Right kidney (tissue), 1 donor: ENCODE measurements around the gene GPC6.
A peak's percentile ranks its signal among the peaks of the same experiment; 100 is the strongest.

Experiments used
- DNase-seq: peaks from one replicate; pipeline ENCODE4 v3.0.0-alpha.2; 2016

Gene GPC6

GRCh38 chr13:93265800-93266199 lies 39.2 kb downstream of the GPC6 start:
- DNase-seq, result no peak

- no peak for DNase-seq
Measured at GRCh38 chr13:93266681-93267080, 40.1 kb downstream of the GPC6 start.

GRCh38 chr13:93268327-93269028 lies 41.9 kb downstream of the GPC6 start:
- DNase-seq, result no peak

GRCh38 chr13:93270769-93271742 lies 44.4 kb downstream of the GPC6 start:
- peak; percentile 17 for DNase-seq

GRCh38 chr13:93279982-93280381 lies 53.4 kb downstream of the GPC6 start:
- no peak for DNase-seq

GRCh38 chr13:93280688-93281087 lies 54.1 kb downstream of the GPC6 start:
- no peak for DNase-seq

GRCh38 chr13:93283255-93283654 lies 56.6 kb downstream of the GPC6 start:
- DNase-seq, result no peak

GRCh38 chr13:93284064-93284463 lies 57.5 kb downstream of the GPC6 start:
- no peak for DNase-seq

GRCh38 chr13:93286047-93286446 lies 59.4 kb downstream of the GPC6 start:
- DNase-seq, result no peak

GRCh38 chr13:93289053-93289452 lies 62.4 kb downstream of the GPC6 start:
- DNase-seq, result no peak

GRCh38 chr13:93289842-93290241 lies 63.2 kb downstream of the GPC6 start:
- DNase-seq, result no peak

GRCh38 chr13:93290503-93290902 lies 63.9 kb downstream of the GPC6 start:
- no peak for DNase-seq

GRCh38 chr13:93292366-93292765 lies 65.8 kb downstream of the GPC6 start:
- DNase-seq, result no peak

GRCh38 chr13:93293710-93294109 lies 67.1 kb downstream of the GPC6 start:
- no peak for DNase-seq

GRCh38 chr13:93296584-93296983 lies 70.0 kb downstream of the GPC6 start:
- DNase-seq, result no peak

- no peak for DNase-seq
Measured at GRCh38 chr13:93298713-93299112, 72.1 kb downstream of the GPC6 start.

GRCh38 chr13:93304134-93304533 lies 77.5 kb downstream of the GPC6 start:
- no peak for DNase-seq

GRCh38 chr13:93304868-93305613 lies 78.4 kb downstream of the GPC6 start:
- DNase-seq, result no peak

- DNase-seq, result no peak
Measured at GRCh38 chr13:93305886-93306285, 79.3 kb downstream of the GPC6 start.

- DNase-seq, result no peak
Measured at GRCh38 chr13:93307136-93307535, 80.5 kb downstream of the GPC6 start.

GRCh38 chr13:93307651-93308050 lies 81.0 kb downstream of the GPC6 start:
- DNase-seq, result no peak

- no peak for DNase-seq
Measured at GRCh38 chr13:93309886-93310523, 83.4 kb downstream of the GPC6 start.
